Caco-2 (cell line): ENCODE measurements around the gene AP2B1. TPM values are rescaled to one million over a fixed set of nuclear protein-coding genes. Genes with fewer than 3 reads are reported as not detected.

ENCODE experiments used
- BruUV-seq: library from RNA; stranded (reverse); fragments of 400-500 nt; replicated peaks from 2 replicates; lab custom pipeline; 2021; lab: Mats Ljungman, UMichigan
- CTCF ChIA-PET: fragments of 300-600 bp; sonication (Branson Sonifier 250); formaldehyde crosslinking; loops from one replicate; lab custom pipeline; 2022; ENCODE audit warnings: antibody characterized with exemption; lab: Charles Lee
- POLR2A ChIA-PET: fragments of 300-600 bp; sonication (Branson Sonifier 250); formaldehyde crosslinking; loops from one replicate; lab custom pipeline; 2022; ENCODE audit warnings: antibody characterized with exemption; lab: Charles Lee
- DNase-seq, 2 experiments: peaks; one replicate each; pipeline versions ENCODE4 v3.0.0 to v3.0.0-alpha.2; 2020 to 2022
- H3K27me3 ChIP-seq: replicated peaks from 2 replicates; pipeline ENCODE4 v1.6.0; 2011; ENCODE audit warnings: low read length; ENCODE audit not compliant: control insufficient read depth, insufficient read depth
- H3K36me3 ChIP-seq: 2 replicates; pipeline ENCODE4 v1.5.1; 2011; ENCODE audit warnings: low read length; ENCODE audit not compliant: control insufficient read depth, insufficient read depth
- H3K4me1 ChIP-seq: fragments of 250-450 bp; sonication (Bioruptor Pico); 2 replicates; pipeline ENCODE4 v1.5.1; 2020; ENCODE audit warnings: mild to moderate bottlenecking
- H3K4me3 ChIP-seq: 2 replicates; pipeline ENCODE4 v1.5.1; 2011; ENCODE audit warnings: low read depth, mild to moderate bottlenecking, control low read depth, low read length
- H3K9me3 ChIP-seq: fragments of 250-450 bp; sonication (Bioruptor Pico); 2 replicates; pipeline ENCODE4 v1.5.1; 2020; ENCODE audit warnings: mild to moderate bottlenecking, moderate library complexity
- H3K27ac Mint-ChIP-seq: one replicate; pipeline ENCODE4 v1.8.0; 2022; ENCODE audit warnings: mixed read lengths; ENCODE audit not compliant: unreplicated experiment
- H3K27me3 Mint-ChIP-seq: one replicate; pipeline ENCODE4 v1.8.0; 2022; ENCODE audit warnings: mixed read lengths; ENCODE audit not compliant: insufficient read depth, unreplicated experiment
- H3K36me3 Mint-ChIP-seq: one replicate; pipeline ENCODE4 v1.8.0; 2022; ENCODE audit warnings: mild to moderate bottlenecking, mixed read lengths; ENCODE audit not compliant: insufficient read depth, unreplicated experiment
- H3K4me1 Mint-ChIP-seq: one replicate; pipeline ENCODE4 v1.8.0; 2022; ENCODE audit warnings: low read depth, mixed read lengths; ENCODE audit not compliant: unreplicated experiment
- H3K4me3 Mint-ChIP-seq: one replicate; pipeline ENCODE4 v1.8.0; 2022; ENCODE audit warnings: mild to moderate bottlenecking, moderate library complexity, mixed read lengths; ENCODE audit not compliant: unreplicated experiment
- H3K9me3 Mint-ChIP-seq: one replicate; pipeline ENCODE4 v1.8.0; 2022; ENCODE audit warnings: mixed read lengths; ENCODE audit not compliant: unreplicated experiment
- intact Hi-C: fragments of 100-400 bp; cut with micrococcal nuclease; formaldehyde crosslinking; loops from one replicate; pipeline ENCODE4 v1.10.0; 2022; ENCODE audit not compliant: unreplicated experiment
- total RNA-seq: library from RNA; stranded (reverse); gene quantifications from 2 replicates; pipeline ENCODE4 v1.2.3, GENCODE V29; 2022
- TF ChIP-seq, protein P1 (sequence below), 2 experiments: fragments of 200-600 bp in 1 of 2; IDR thresholded peaks; 1 replicate in 1 of 2; 2 replicates in 1 of 2; pipeline versions ENCODE4 v1.5.1 to v1.8.0; 2011 to 2022; ENCODE audit warnings: antibody characterized with exemption in 1 of 2, control low read depth in 1 of 2, inconsistent platforms in 1 of 2, low read depth in 1 of 2, low read length in 1 of 2, mild to moderate bottlenecking in 1 of 2, moderate library complexity in 1 of 2; ENCODE audit not compliant: insufficient read depth in 1 of 2, severe bottlenecking in 1 of 2, unreplicated experiment in 1 of 2

AP2B1 gene
- total RNA-seq, 1 experiment from 2014 or later: 228 TPM

GRCh38 chr17:35745246-35745645, 158.1 kb downstream of the AP2B1 start:
- H3K4me3 ChIP-seq: no peak overlapping the region
- no peaks in the 10 kb centered on the region for H3K9me3 ChIP-seq
- ChIA-PET CTCF (interaction anchor here (1.9 kb wide), 1 partner anchor 132 kb away, joined by 5 read pairs; no protein-coding TSS in a partner anchor), POLR2A (no interaction called here)
- intact Hi-C loops: loop anchor here (5.0 kb wide), 2 partner anchors 118 to 433 kb away; no protein-coding TSS in a partner anchor
- no peaks in the 10 kb centered on the region for H3K4me1 Mint-ChIP-seq
- DNase-seq: no peak
- no peaks in the 10 kb centered on the region for H3K9me3 Mint-ChIP-seq
- peaks cover 5% of the 10 kb centered on the region for H3K36me3 Mint-ChIP-seq
- no peak overlapping the region for H3K27ac Mint-ChIP-seq
- no peaks in the 10 kb centered on the region for H3K27me3 ChIP-seq
- H3K27me3 Mint-ChIP-seq: peaks cover 5% of the 10 kb centered on the region
- BruUV-seq: no TSS peak
- H3K36me3 ChIP-seq: no peaks in the 10 kb centered on the region
- H3K4me3 Mint-ChIP-seq: no peak overlapping the region
- TF ChIP-seq, protein P1, sequence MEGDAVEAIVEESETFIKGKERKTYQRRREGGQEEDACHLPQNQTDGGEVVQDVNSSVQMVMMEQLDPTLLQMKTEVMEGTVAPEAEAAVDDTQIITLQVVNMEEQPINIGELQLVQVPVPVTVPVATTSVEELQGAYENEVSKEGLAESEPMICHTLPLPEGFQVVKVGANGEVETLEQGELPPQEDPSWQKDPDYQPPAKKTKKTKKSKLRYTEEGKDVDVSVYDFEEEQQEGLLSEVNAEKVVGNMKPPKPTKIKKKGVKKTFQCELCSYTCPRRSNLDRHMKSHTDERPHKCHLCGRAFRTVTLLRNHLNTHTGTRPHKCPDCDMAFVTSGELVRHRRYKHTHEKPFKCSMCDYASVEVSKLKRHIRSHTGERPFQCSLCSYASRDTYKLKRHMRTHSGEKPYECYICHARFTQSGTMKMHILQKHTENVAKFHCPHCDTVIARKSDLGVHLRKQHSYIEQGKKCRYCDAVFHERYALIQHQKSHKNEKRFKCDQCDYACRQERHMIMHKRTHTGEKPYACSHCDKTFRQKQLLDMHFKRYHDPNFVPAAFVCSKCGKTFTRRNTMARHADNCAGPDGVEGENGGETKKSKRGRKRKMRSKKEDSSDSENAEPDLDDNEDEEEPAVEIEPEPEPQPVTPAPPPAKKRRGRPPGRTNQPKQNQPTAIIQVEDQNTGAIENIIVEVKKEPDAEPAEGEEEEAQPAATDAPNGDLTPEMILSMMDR (IDR thresholded peaks at IDR 0.05; ENCODE audit: insufficient read depth in 1 of 2, low read depth in 1 of 2, low read length in 1 of 2, severe bottlenecking in 1 of 2, unreplicated experiment in 1 of 2): no peak
- H3K4me1 ChIP-seq: peaks cover 1% of the 10 kb centered on the region; the same call in 1 of the 2 replicates

GRCh38 chr17:35745749-35746320, 158.7 kb downstream of the AP2B1 start:
- DNase-seq: no peak
- H3K27ac Mint-ChIP-seq: no peak overlapping the region
- H3K9me3 Mint-ChIP-seq: no peaks in the 10 kb centered on the region
- no TSS peak for BruUV-seq
- H3K36me3 Mint-ChIP-seq: peaks cover 5% of the 10 kb centered on the region
- Histone ChIP-seq H3K4me3 (no peak overlapping the region), H3K36me3 (no peaks in the 10 kb centered on the region), H3K9me3 (no peaks in the 10 kb centered on the region), H3K4me1 (peaks cover 4% of the 10 kb centered on the region; the same call in 1 of the 2 replicates), H3K27me3 (no peaks in the 10 kb centered on the region)
- TF ChIP-seq, protein P1 (IDR thresholded peaks at IDR 0.05; ENCODE audit: insufficient read depth in 1 of 2, low read depth in 1 of 2, low read length in 1 of 2, severe bottlenecking in 1 of 2, unreplicated experiment in 1 of 2): no peak
- ChIA-PET POLR2A (no interaction called here), CTCF (no interaction called here)
- H3K27me3 Mint-ChIP-seq: peaks cover 5% of the 10 kb centered on the region
- H3K4me1 Mint-ChIP-seq: no peaks in the 10 kb centered on the region
- no peak overlapping the region for H3K4me3 Mint-ChIP-seq
- intact Hi-C loops: loop anchor here (5.0 kb wide), 2 partner anchors 119 to 434 kb away; no protein-coding TSS in a partner anchor

DNA sequence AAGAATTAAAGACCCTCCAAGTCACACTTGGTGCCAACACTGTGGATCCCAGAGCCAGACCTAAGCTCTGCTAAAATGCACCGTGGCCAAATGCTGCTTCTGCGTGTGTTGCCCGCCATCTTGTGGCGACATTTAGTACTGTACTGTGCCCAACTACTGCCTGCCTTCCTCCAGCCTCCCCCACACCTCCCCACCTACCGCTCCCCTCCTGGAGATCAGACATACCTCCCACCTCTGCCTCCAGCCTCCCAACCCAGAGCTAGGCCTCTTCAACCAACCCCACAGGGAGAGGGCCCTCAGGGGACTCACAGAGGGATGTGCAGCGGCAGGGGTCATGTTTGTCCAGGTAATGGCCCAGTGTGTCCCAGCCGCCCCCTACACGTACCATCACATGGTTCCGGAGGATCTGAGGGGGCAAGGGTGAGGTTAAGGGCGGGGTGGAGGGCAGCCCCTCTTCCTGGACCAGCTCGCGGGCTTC, 160.5 kb downstream of the AP2B1 start:
- no TSS peak for BruUV-seq
- DNase-seq: peak; percentile 72 to 83
- Mint-ChIP-seq H3K4me1 (no peaks in the 10 kb centered on the region), H3K9me3 (no peaks in the 10 kb centered on the region), H3K27me3 (peaks cover 9% of the 10 kb centered on the region), H3K36me3 (peaks cover 5% of the 10 kb centered on the region), H3K27ac (no peak overlapping the region), H3K4me3 (no peak overlapping the region)
- ChIA-PET POLR2A (interaction anchor here (0.6 kb wide), 1 partner anchor 134 kb away, joined by 4 read pairs; no protein-coding TSS in a partner anchor), CTCF (interaction anchor here (0.6 to 3.2 kb wide), 17 partner anchors 15 to 622 kb away, joined by 3 to 41 read pairs (median 5); partner anchors contain the start of genes RASL10B and TAF15)
- no peaks in the 10 kb centered on the region for H3K9me3 ChIP-seq
- no peaks in the 10 kb centered on the region for H3K27me3 ChIP-seq
- TF ChIP-seq, protein P1 (IDR thresholded peaks at IDR 0.05; ENCODE audit: insufficient read depth in 1 of 2, low read depth in 1 of 2, low read length in 1 of 2, severe bottlenecking in 1 of 2, unreplicated experiment in 1 of 2): peak; percentile 89 to 91
- intact Hi-C loops: loop anchor here (1.0 to 5.0 kb wide), 3 partner anchors 120 to 435 kb away; no protein-coding TSS in a partner anchor
- no peaks in the 10 kb centered on the region for H3K36me3 ChIP-seq
- peaks cover 4% of the 10 kb centered on the region; the same call in 1 of the 2 replicates for H3K4me1 ChIP-seq
- H3K4me3 ChIP-seq: no peak overlapping the region
